Measurements from ENCODE around the gene MICU2.

DNA sequence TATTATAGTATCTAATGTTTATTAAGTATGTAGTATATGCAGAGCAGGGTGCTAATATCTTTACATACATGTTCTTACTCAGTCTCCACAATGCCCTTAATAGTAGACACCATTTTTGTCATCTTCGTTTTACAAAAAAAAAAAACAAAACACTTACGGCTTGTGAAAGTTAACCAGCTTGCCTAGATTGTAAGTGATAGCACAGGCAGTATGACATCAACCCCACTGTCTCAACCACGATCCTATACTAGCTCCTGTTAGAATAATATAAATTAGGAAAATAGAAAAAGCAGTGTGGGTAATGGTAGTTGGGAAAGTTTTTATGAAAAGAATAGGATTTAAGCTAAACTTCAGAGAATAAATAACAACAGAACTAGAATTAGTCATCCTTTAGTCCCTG, 34.3 kb downstream of the MICU2 start:
- TF ChIP-seq, protein P1, sequence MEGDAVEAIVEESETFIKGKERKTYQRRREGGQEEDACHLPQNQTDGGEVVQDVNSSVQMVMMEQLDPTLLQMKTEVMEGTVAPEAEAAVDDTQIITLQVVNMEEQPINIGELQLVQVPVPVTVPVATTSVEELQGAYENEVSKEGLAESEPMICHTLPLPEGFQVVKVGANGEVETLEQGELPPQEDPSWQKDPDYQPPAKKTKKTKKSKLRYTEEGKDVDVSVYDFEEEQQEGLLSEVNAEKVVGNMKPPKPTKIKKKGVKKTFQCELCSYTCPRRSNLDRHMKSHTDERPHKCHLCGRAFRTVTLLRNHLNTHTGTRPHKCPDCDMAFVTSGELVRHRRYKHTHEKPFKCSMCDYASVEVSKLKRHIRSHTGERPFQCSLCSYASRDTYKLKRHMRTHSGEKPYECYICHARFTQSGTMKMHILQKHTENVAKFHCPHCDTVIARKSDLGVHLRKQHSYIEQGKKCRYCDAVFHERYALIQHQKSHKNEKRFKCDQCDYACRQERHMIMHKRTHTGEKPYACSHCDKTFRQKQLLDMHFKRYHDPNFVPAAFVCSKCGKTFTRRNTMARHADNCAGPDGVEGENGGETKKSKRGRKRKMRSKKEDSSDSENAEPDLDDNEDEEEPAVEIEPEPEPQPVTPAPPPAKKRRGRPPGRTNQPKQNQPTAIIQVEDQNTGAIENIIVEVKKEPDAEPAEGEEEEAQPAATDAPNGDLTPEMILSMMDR (conservative IDR thresholded peaks at IDR 0.05; ENCODE audit: low read depth in 2 of 2) = no peak
- no peak for TF ChIP-seq EZH2 (IDR thresholded peaks at IDR 0.05; ENCODE audit: low read depth, unreplicated experiment)
- TF ChIP-seq EZH2phosphoT487 (IDR thresholded peaks at IDR 0.05; ENCODE audit: unreplicated experiment) = no peak
- TF ChIP-seq, protein P2, sequence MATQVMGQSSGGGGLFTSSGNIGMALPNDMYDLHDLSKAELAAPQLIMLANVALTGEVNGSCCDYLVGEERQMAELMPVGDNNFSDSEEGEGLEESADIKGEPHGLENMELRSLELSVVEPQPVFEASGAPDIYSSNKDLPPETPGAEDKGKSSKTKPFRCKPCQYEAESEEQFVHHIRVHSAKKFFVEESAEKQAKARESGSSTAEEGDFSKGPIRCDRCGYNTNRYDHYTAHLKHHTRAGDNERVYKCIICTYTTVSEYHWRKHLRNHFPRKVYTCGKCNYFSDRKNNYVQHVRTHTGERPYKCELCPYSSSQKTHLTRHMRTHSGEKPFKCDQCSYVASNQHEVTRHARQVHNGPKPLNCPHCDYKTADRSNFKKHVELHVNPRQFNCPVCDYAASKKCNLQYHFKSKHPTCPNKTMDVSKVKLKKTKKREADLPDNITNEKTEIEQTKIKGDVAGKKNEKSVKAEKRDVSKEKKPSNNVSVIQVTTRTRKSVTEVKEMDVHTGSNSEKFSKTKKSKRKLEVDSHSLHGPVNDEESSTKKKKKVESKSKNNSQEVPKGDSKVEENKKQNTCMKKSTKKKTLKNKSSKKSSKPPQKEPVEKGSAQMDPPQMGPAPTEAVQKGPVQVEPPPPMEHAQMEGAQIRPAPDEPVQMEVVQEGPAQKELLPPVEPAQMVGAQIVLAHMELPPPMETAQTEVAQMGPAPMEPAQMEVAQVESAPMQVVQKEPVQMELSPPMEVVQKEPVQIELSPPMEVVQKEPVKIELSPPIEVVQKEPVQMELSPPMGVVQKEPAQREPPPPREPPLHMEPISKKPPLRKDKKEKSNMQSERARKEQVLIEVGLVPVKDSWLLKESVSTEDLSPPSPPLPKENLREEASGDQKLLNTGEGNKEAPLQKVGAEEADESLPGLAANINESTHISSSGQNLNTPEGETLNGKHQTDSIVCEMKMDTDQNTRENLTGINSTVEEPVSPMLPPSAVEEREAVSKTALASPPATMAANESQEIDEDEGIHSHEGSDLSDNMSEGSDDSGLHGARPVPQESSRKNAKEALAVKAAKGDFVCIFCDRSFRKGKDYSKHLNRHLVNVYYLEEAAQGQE (IDR thresholded peaks at IDR 0.05; ENCODE audit: unreplicated experiment) = no peak
- TF ChIP-seq, protein P3, sequence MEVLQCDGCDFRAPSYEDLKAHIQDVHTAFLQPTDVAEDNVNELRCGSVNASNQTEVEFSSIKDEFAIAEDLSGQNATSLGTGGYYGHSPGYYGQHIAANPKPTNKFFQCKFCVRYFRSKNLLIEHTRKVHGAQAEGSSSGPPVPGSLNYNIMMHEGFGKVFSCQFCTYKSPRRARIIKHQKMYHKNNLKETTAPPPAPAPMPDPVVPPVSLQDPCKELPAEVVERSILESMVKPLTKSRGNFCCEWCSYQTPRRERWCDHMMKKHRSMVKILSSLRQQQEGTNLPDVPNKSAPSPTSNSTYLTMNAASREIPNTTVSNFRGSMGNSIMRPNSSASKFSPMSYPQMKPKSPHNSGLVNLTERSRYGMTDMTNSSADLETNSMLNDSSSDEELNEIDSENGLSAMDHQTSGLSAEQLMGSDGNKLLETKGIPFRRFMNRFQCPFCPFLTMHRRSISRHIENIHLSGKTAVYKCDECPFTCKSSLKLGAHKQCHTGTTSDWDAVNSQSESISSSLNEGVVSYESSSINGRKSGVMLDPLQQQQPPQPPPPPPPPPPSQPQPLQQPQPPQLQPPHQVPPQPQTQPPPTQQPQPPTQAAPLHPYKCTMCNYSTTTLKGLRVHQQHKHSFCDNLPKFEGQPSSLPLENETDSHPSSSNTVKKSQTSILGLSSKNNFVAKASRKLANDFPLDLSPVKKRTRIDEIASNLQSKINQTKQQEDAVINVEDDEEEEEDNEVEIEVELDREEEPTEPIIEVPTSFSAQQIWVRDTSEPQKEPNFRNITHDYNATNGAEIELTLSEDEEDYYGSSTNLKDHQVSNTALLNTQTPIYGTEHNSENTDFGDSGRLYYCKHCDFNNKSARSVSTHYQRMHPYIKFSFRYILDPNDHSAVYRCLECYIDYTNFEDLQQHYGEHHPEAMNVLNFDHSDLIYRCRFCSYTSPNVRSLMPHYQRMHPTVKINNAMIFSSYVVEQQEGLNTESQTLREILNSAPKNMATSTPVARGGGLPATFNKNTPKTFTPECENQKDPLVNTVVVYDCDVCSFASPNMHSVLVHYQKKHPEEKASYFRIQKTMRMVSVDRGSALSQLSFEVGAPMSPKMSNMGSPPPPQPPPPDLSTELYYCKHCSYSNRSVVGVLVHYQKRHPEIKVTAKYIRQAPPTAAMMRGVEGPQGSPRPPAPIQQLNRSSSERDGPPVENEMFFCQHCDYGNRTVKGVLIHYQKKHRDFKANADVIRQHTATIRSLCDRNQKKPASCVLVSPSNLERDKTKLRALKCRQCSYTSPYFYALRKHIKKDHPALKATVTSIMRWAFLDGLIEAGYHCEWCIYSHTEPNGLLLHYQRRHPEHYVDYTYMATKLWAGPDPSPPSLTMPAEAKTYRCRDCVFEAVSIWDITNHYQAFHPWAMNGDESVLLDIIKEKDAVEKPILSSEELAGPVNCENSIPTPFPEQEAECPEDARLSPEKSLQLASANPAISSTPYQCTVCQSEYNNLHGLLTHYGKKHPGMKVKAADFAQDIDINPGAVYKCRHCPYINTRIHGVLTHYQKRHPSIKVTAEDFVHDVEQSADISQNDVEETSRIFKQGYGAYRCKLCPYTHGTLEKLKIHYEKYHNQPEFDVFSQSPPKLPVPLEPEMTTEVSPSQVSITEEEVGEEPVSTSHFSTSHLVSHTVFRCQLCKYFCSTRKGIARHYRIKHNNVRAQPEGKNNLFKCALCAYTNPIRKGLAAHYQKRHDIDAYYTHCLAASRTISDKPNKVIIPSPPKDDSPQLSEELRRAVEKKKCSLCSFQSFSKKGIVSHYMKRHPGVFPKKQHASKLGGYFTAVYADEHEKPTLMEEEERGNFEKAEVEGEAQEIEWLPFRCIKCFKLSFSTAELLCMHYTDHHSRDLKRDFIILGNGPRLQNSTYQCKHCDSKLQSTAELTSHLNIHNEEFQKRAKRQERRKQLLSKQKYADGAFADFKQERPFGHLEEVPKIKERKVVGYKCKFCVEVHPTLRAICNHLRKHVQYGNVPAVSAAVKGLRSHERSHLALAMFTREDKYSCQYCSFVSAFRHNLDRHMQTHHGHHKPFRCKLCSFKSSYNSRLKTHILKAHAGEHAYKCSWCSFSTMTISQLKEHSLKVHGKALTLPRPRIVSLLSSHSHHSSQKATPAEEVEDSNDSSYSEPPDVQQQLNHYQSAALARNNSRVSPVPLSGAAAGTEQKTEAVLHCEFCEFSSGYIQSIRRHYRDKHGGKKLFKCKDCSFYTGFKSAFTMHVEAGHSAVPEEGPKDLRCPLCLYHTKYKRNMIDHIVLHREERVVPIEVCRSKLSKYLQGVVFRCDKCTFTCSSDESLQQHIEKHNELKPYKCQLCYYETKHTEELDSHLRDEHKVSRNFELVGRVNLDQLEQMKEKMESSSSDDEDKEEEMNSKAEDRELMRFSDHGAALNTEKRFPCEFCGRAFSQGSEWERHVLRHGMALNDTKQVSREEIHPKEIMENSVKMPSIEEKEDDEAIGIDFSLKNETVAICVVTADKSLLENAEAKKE (CRISPR knock-in tag; IDR thresholded peaks at IDR 0.05) = no peak
- TF ChIP-seq POLR2AphosphoS5 (IDR thresholded peaks at IDR 0.05; ENCODE audit: low read depth) = no peak

All from GM23338 (cell line).